ENCODE measurements around the gene RGL1. TPM values are rescaled to one million over a fixed set of nuclear protein-coding genes. Genes with fewer than 3 reads are reported as not detected.

RGL1 gene
- total and polyA plus RNA-seq, 9 of the 15 experiments (the other 6 are each of a cell fraction or from before 2014, with no cell fraction given), result under 0.01 to 0.07 (median 0.04) TPM

GRCh38 chr1:183915625-183916510 lies 110.9 kb downstream of the RGL1 start:
- Histone ChIP-seq H3K36me3 (ENCODE audit: control insufficient read depth, insufficient read depth, low read length) (no peaks in the 10 kb centered on the region), H3K4me3 (no peak overlapping the region), H3K79me2 (ENCODE audit: control insufficient read depth, insufficient read depth, low read length) (no peaks in the 10 kb centered on the region), H3K27me3 (ENCODE audit: control insufficient read depth in 2 of 2, insufficient read depth in 2 of 2, low read length in 2 of 2) (peaks cover 0 to 10% of the 10 kb centered on the region in 2 experiments; a peak in 2 of 5 replicates), H4K20me1 (replicated peaks; ENCODE audit: control insufficient read depth, insufficient read depth, low read length) (no peaks in the 10 kb centered on the region), H3K9me1 (ENCODE audit: control insufficient read depth, insufficient read depth, low read length) (no peaks in the 10 kb centered on the region), H3K9me3 (replicated peaks; ENCODE audit: control insufficient read depth, insufficient read depth, low read depth, low read length) (no peaks in the 10 kb centered on the region), H2AFZ (ENCODE audit: low read depth, low read length) (peak overlapping the region; percentile 73), H3K27ac (ENCODE audit: extremely low read depth, low read depth, low read length) (no peak overlapping the region), H3K4me2 (ENCODE audit: insufficient read depth, low read length) (peak overlapping the region; percentile 55), H3K9ac (ENCODE audit: insufficient read depth in 1 of 2, low read depth in 2 of 2, low read length in 2 of 2) (no peak overlapping the region), H3K4me1 (replicated peaks in 1 of 2; ENCODE audit: control insufficient read depth in 2 of 2, insufficient read depth in 2 of 2, low read length in 2 of 2) (peaks cover 0 to 5% of the 10 kb centered on the region in 2 experiments; a peak in 2 of 5 replicates)
- 1% methylated on average over 10 of the region's 10 CpGs for WGBS (ENCODE audit: insufficient coverage, low coverage, missing lambda C conversion rate)
- DNase-seq (ENCODE audit: extremely low read depth in 1 of 4, low spot score in 3 of 4) (peak; percentile 78 to 90 (median 82)), FAIRE-seq (peak; percentile 97), ATAC-seq (peak; percentile 93)
- in situ Hi-C loops (cut with MboI), result no loop called here
- POLR2A ChIA-PET, result interaction anchor here (0.5 to 2.4 kb wide), 8 partner anchors 12 to 261 kb away, joined by 3 to 8 read pairs (median 3); no protein-coding TSS in a partner anchor
- intact Hi-C loops (cut with micrococcal nuclease), result loop anchor here (1.0 to 10.0 kb wide), 6 partner anchors 231 to 749 kb away; no protein-coding TSS in a partner anchor
- CTCF ChIA-PET (ENCODE audit: low intra/inter-chr PET ratio), result interaction anchor here (0.6 to 2.4 kb wide), 6 partner anchors 18 to 953 kb away, joined by 3 to 18 read pairs (median 4); no protein-coding TSS in a partner anchor
- BruUV-seq (replicated peaks), result no TSS peak
- TF ChIP-seq KLF10 (CRISPR knock-in tag; IDR thresholded peaks at IDR 0.05), result no peak
- peak; percentile 27; the same call in 1 of the 2 replicates for TF ChIP-seq EP400 (IDR thresholded peaks at IDR 0.05)
- peak; percentile 50 for TF ChIP-seq HNRNPLL (IDR thresholded peaks at IDR 0.05; ENCODE audit: low read depth, low read length, poor library complexity, severe bottlenecking)
- TF ChIP-seq GATAD2B (IDR thresholded peaks at IDR 0.05; ENCODE audit: borderline replicate concordance), result peak; percentile 80; the same call in 1 of the 2 replicates
- TF ChIP-seq MLLT1 (IDR thresholded peaks at IDR 0.05), result no peak
- TF ChIP-seq ZNF24 (IDR thresholded peaks at IDR 0.05), result peak; percentile 28; the same call in 1 of the 2 replicates
- TF ChIP-seq VEZF1 (CRISPR knock-in tag; IDR thresholded peaks at IDR 0.05), result 0 out of 2 replicates have a peak, but pooled peaks have one; percentile 13
- no peak for TF ChIP-seq TGIF2 (CRISPR knock-in tag; IDR thresholded peaks at IDR 0.05)
- TF ChIP-seq GTF2A2 (tag; IDR thresholded peaks at IDR 0.05), result no peak
- no peak for TF ChIP-seq NFYB (IDR thresholded peaks at IDR 0.05; ENCODE audit: extremely low read depth, insufficient read length)
- TF ChIP-seq ZNF232 (CRISPR knock-in tag; IDR thresholded peaks at IDR 0.05), result no peak
- no peak for TF ChIP-seq STAT5A (IDR thresholded peaks at IDR 0.05; ENCODE audit: borderline replicate concordance, low read length)
- peak; percentile 60; the same call in 1 of the 2 replicates for TF ChIP-seq MAX (CRISPR knock-in tag; IDR thresholded peaks at IDR 0.05)
- TF ChIP-seq TEAD1 (CRISPR knock-in tag; IDR thresholded peaks at IDR 0.05), result no peak
- peak; percentile 52; the same call in 1 of the 2 replicates for TF ChIP-seq TOE1 (IDR thresholded peaks at IDR 0.05; ENCODE audit: borderline replicate concordance)
- TF ChIP-seq TOE1 (CRISPR knock-in tag; IDR thresholded peaks at IDR 0.05; ENCODE audit: borderline replicate concordance, low read depth), result no peak
- no peak for TF ChIP-seq RBM14 (IDR thresholded peaks at IDR 0.05; ENCODE audit: borderline replicate concordance, insufficient read depth, low read depth, low read length)
- TF ChIP-seq LEF1 (IDR thresholded peaks at IDR 0.05), result peak; percentile 79
- no peak for TF ChIP-seq ZNF785 (CRISPR knock-in tag; IDR thresholded peaks at IDR 0.05)

Data from K562 (cell line).